Lung (tissue), 12 donors: ENCODE results near the gene ARHGEF28. TPM values are rescaled to one million over a fixed set of nuclear protein-coding genes. Genes with fewer than 3 reads are reported as not detected.

Experiments
- ATAC-seq: fragments of 200-7000 bp; cut with Tn5 transposase; one replicate; pipeline ENCODE4 v1.9.1; 2020; ENCODE audit warnings: moderate number of reproducible peaks; ENCODE audit not compliant: insufficient read depth, low FRiP score
- DNase-seq, 3 donors: peaks; one replicate each; pipeline ENCODE4 v3.0.0-alpha.2; 2013 to 2017
- H3K27ac ChIP-seq, 2 donors: one replicate each; pipeline ENCODE4 v1.5.1; 2013; ENCODE audit warnings: mild to moderate bottlenecking in 2 of 2, moderate library complexity in 2 of 2, control low read depth in 1 of 2, inconsistent platforms in 1 of 2, low read depth in 1 of 2, low read length in 1 of 2
- H3K27me3 ChIP-seq, 3 donors: one replicate each; pipeline ENCODE4 v1.5.1; 2013; ENCODE audit warnings: low read length in 2 of 3; ENCODE audit not compliant: control insufficient read depth in 3 of 3, insufficient read depth in 3 of 3
- H3K36me3 ChIP-seq, 4 donors: one replicate each; pipeline ENCODE4 v1.5.1; 2013; ENCODE audit warnings: low read length in 4 of 4, mild to moderate bottlenecking in 1 of 4, moderate library complexity in 1 of 4; ENCODE audit not compliant: control insufficient read depth in 4 of 4, insufficient read depth in 4 of 4
- H3K4me1 ChIP-seq, 5 donors: one replicate each; pipeline ENCODE4 v1.5.1; 2013; ENCODE audit warnings: low read length in 5 of 5, mild to moderate bottlenecking in 2 of 5, moderate library complexity in 1 of 5; ENCODE audit not compliant: control insufficient read depth in 5 of 5, insufficient read depth in 5 of 5
- H3K4me3 ChIP-seq: one replicate; pipeline ENCODE4 v1.5.1; 2013; ENCODE audit warnings: mild to moderate bottlenecking, control low read depth, moderate library complexity
- H3K9ac ChIP-seq, 2 donors: one replicate each; pipeline ENCODE4 v1.5.1; 2013; ENCODE audit warnings: low read length in 2 of 2, control low read depth in 1 of 2; ENCODE audit not compliant: insufficient read depth in 1 of 2
- H3K9me3 ChIP-seq, 4 donors: one replicate each; pipeline ENCODE4 v1.5.1; 2013; ENCODE audit warnings: low read length in 3 of 4, mild to moderate bottlenecking in 1 of 4, moderate library complexity in 1 of 4; ENCODE audit not compliant: control insufficient read depth in 4 of 4, insufficient read depth in 3 of 4
- CTCF ChIP-seq: IDR thresholded peaks from 2 replicates; pipeline ENCODE4 v1.5.1; 2012; ENCODE audit warnings: mild to moderate bottlenecking; ENCODE audit errors: control extremely low read depth, extremely low read depth
- WGBS, 2 donors: extraction: QIAGEN DNeasy Blood & Tissue Kit; methylation state at CpG; one replicate each; pipeline ENCODE4 v1.1.7; 2013; 5-methylcytosine and 5-hydroxymethylcytosine counted together
- polyA plus RNA-seq, 2 donors: library from polyadenylated mRNA; stranded (reverse); fragments of 200-250 nt; gene quantifications; one replicate each; pipeline ENCODE4 v1.2.1, GENCODE V29; 2013
- total RNA-seq, 2 donors: library from RNA; depleted of rRNA in 1 of 2; stranded (reverse); fragments of >200 nt in 1 of 2; gene quantifications; one replicate each; pipeline ENCODE4 v1.2.1, GENCODE V29; 2014 to 2021
- donor health status: control.
- donor health status: control.
- donor health status: Bipolar disorder and iron deficiency.
- donor health status: healthy.
- donor health status: DM: yes; HTN: yes; CAD: no.

ARHGEF28 gene
- total and polyA plus RNA-seq, 4 donors = 3.0 to 13.0 (median 10.0) TPM

GRCh38 chr5:73815631-73816030 is 189.6 kb downstream of the ARHGEF28 start:
- Histone ChIP-seq H3K27ac (no peak overlapping the region), H3K36me3 (no peaks in the 10 kb centered on the region), H3K4me1 (peaks cover 0 to 1% (median 0%) of the 10 kb centered on the region in 5 donors), H3K27me3 (no peaks in the 10 kb centered on the region), H3K9ac (no peak overlapping the region), H3K4me3 (no peak overlapping the region), H3K9me3 (no peaks in the 10 kb centered on the region)
- no peak for TF ChIP-seq CTCF
- 83 to 85% methylated on average over 4 of the region's 4 CpGs for WGBS, 2 donors
- ATAC-seq (no peak), DNase-seq (no peak)

- DNase-seq = peak in 2 of 3 donors; percentile 45 to 64
- no peaks in the 10 kb centered on the region for H3K9me3 ChIP-seq
- no peak for TF ChIP-seq CTCF
- WGBS, 2 donors = 82 to 86% methylated on average over 5 of the region's 5 CpGs
- no peaks in the 10 kb centered on the region for H3K27me3 ChIP-seq
- no peak overlapping the region for H3K9ac ChIP-seq
- H3K36me3 ChIP-seq = no peaks in the 10 kb centered on the region
- peaks cover 0 to 1% (median 0%) of the 10 kb centered on the region in 5 donors for H3K4me1 ChIP-seq
- no peak for ATAC-seq
- no peak overlapping the region for H3K4me3 ChIP-seq
- no peak overlapping the region for H3K27ac ChIP-seq
These were observed 190.8 kb downstream of the ARHGEF28 start for GRCh38 chr5:73816656-73817420.

- Histone ChIP-seq H3K4me3 (no peak overlapping the region), H3K27me3 (no peaks in the 10 kb centered on the region), H3K4me1 (peaks cover 0 to 2% (median 0%) of the 10 kb centered on the region in 5 donors), H3K36me3 (no peaks in the 10 kb centered on the region), H3K27ac (no peak overlapping the region), H3K9ac (no peak overlapping the region), H3K9me3 (no peaks in the 10 kb centered on the region)
- ATAC-seq = no peak
- DNase-seq = no peak
- no peak for TF ChIP-seq CTCF
These were observed 192.4 kb downstream of the ARHGEF28 start for GRCh38 chr5:73818357-73818756.

DNA sequence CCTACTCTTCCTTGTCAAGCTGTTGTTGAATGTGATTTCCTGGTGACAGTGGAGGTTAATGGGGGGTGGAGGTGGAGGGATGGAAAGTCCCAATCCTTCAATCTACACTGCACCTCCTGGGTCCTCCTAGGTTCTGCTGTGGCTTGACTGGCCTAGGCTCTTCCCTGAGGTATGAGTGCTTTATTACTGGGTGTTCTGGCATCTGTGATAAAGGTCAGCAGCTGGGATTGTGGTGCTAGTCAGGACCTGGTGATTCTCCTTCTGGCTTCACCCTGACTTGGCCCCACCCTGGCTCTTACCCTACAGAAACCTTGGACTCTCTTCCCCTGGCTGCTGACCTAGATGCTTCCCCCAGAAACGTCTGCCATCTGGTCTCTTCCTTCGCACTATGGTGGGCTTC is 194.3 kb downstream of the ARHGEF28 start:
- WGBS, 2 donors = 78 to 88% methylated on average over 2 of the region's 2 CpGs
- Histone ChIP-seq H3K9me3 (no peaks in the 10 kb centered on the region), H3K36me3 (no peaks in the 10 kb centered on the region), H3K27me3 (no peaks in the 10 kb centered on the region), H3K27ac (no peak overlapping the region), H3K4me3 (no peak overlapping the region), H3K4me1 (peaks cover 0 to 4% (median 0%) of the 10 kb centered on the region in 5 donors), H3K9ac (no peak overlapping the region)
- no peak for DNase-seq
- TF ChIP-seq CTCF = no peak
- ATAC-seq = no peak
